SK-N-SH (cell line): ENCODE measurements around the gene BMPR1A.

Source experiments
- ELF1 ChIP-seq: IDR thresholded peaks from 2 replicates; pipeline ENCODE4 v1.4.0; 2012
- EP300 ChIP-seq, 2 experiments: IDR thresholded peaks; 2 replicates each; pipeline versions ENCODE4 v1.4.0 to v1.6.1; 2012; ENCODE audit warnings: borderline replicate concordance in 1 of 2, low read depth in 1 of 2, low read length in 1 of 2
- EZH2phosphoT487 ChIP-seq: fragments of 200-600 bp; sonication (generic); IDR thresholded peaks from 2 replicates; pipeline ENCODE4 v1.6.1; 2017; ENCODE audit warnings: low read depth, mixed run types, mild to moderate bottlenecking, antibody characterized with exemption, moderate library complexity, borderline replicate concordance
- FOSL2 ChIP-seq: IDR thresholded peaks from 2 replicates; pipeline ENCODE4 v1.4.0; 2012; ENCODE audit warnings: low read depth, mild to moderate bottlenecking, moderate library complexity, borderline replicate concordance
- POLR2AphosphoS5 ChIP-seq: IDR thresholded peaks from 2 replicates; pipeline ENCODE4 v1.6.1; 2012; ENCODE audit warnings: low read depth, low read length
- SMC3 ChIP-seq: IDR thresholded peaks from 2 replicates; pipeline ENCODE4 v1.6.1; 2012; ENCODE audit warnings: low read depth, low read length, improper control_type of control experiment
- TAF1 ChIP-seq: IDR thresholded peaks from 2 replicates; pipeline ENCODE4 v1.6.1; 2012; ENCODE audit warnings: low read depth, mild to moderate bottlenecking, low read length, moderate library complexity, borderline replicate concordance
- TF ChIP-seq, protein P1 (sequence below): fragments of 200-600 bp; sonication (generic); IDR thresholded peaks from 2 replicates; pipeline ENCODE4 v1.6.1; 2017; ENCODE audit warnings: antibody characterized with exemption, mild to moderate bottlenecking, moderate library complexity
- TF ChIP-seq, protein P2 (sequence below): fragments of 150-350 bp; IDR thresholded peaks from 2 replicates; pipeline ENCODE4 v1.6.1; 2017; ENCODE audit warnings: antibody characterized with exemption, low read length, low read depth, borderline replicate concordance
- TF ChIP-seq, protein P3 (sequence below): IDR thresholded peaks from 2 replicates; pipeline ENCODE4 v1.6.1; 2012; ENCODE audit warnings: mild to moderate bottlenecking, low read depth, low read length, moderate library complexity
- TF ChIP-seq, protein P4 (sequence below): IDR thresholded peaks from 2 replicates; pipeline ENCODE4 v1.4.0; 2012; ENCODE audit warnings: low read depth

DNA sequence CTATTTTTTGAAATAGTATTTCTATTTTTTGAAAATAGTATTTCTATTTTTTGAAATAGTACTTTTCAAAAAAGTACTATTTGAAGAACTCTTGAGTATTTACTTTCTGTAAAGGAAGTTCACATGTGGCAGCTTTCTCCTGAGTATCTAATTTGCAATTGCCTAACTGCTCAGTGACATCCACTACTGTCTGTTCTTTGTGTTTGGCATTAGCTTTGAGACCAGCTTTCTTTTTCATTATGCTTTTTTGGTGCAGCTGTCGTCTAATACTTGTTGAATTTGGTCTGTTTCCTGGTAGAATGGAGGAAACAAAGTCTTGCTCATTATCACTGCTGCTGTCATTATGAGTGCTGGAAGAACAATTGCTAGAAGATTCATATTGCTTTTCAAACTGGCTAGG, 99.1 kb downstream of the BMPR1A start:
- TF ChIP-seq, protein P1, sequence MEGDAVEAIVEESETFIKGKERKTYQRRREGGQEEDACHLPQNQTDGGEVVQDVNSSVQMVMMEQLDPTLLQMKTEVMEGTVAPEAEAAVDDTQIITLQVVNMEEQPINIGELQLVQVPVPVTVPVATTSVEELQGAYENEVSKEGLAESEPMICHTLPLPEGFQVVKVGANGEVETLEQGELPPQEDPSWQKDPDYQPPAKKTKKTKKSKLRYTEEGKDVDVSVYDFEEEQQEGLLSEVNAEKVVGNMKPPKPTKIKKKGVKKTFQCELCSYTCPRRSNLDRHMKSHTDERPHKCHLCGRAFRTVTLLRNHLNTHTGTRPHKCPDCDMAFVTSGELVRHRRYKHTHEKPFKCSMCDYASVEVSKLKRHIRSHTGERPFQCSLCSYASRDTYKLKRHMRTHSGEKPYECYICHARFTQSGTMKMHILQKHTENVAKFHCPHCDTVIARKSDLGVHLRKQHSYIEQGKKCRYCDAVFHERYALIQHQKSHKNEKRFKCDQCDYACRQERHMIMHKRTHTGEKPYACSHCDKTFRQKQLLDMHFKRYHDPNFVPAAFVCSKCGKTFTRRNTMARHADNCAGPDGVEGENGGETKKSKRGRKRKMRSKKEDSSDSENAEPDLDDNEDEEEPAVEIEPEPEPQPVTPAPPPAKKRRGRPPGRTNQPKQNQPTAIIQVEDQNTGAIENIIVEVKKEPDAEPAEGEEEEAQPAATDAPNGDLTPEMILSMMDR = no peak
- TF ChIP-seq ELF1 (no peak), SMC3 (no peak), EP300 (IDR thresholded peaks at IDR 0.05; ENCODE audit: borderline replicate concordance in 1 of 2, low read depth in 1 of 2, low read length in 1 of 2) (no peak), POLR2AphosphoS5 (no peak), TAF1 (no peak), EZH2phosphoT487 (no peak), FOSL2 (no peak)
- TF ChIP-seq, protein P2, sequence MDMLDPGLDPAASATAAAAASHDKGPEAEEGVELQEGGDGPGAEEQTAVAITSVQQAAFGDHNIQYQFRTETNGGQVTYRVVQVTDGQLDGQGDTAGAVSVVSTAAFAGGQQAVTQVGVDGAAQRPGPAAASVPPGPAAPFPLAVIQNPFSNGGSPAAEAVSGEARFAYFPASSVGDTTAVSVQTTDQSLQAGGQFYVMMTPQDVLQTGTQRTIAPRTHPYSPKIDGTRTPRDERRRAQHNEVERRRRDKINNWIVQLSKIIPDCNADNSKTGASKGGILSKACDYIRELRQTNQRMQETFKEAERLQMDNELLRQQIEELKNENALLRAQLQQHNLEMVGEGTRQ = no peak
- TF ChIP-seq, protein P3, sequence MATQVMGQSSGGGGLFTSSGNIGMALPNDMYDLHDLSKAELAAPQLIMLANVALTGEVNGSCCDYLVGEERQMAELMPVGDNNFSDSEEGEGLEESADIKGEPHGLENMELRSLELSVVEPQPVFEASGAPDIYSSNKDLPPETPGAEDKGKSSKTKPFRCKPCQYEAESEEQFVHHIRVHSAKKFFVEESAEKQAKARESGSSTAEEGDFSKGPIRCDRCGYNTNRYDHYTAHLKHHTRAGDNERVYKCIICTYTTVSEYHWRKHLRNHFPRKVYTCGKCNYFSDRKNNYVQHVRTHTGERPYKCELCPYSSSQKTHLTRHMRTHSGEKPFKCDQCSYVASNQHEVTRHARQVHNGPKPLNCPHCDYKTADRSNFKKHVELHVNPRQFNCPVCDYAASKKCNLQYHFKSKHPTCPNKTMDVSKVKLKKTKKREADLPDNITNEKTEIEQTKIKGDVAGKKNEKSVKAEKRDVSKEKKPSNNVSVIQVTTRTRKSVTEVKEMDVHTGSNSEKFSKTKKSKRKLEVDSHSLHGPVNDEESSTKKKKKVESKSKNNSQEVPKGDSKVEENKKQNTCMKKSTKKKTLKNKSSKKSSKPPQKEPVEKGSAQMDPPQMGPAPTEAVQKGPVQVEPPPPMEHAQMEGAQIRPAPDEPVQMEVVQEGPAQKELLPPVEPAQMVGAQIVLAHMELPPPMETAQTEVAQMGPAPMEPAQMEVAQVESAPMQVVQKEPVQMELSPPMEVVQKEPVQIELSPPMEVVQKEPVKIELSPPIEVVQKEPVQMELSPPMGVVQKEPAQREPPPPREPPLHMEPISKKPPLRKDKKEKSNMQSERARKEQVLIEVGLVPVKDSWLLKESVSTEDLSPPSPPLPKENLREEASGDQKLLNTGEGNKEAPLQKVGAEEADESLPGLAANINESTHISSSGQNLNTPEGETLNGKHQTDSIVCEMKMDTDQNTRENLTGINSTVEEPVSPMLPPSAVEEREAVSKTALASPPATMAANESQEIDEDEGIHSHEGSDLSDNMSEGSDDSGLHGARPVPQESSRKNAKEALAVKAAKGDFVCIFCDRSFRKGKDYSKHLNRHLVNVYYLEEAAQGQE = no peak
- TF ChIP-seq, protein P4, sequence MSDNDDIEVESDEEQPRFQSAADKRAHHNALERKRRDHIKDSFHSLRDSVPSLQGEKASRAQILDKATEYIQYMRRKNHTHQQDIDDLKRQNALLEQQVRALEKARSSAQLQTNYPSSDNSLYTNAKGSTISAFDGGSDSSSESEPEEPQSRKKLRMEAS = no peak
